RKO (cell line): ENCODE measurements around the gene CSNK1G1.
"Not testable (repeated sequence)": the region's sequence is repeated elsewhere in the genome, so short reads cannot be mapped to it uniquely, and the experiment has no call there.

Source experiments
- DNase-seq: peaks from one replicate; pipeline ENCODE4 v3.0.0-alpha.2; 2016; ENCODE audit warnings: low spot score

The CSNK1G1 gene

GRCh38 chr15:64355944-64356709, at the start of gene CSNK1G1:
Gene CSNK1G1 (minus strand): TSS chr15:64356173. CDS start chr15:64300499, 55,674 bp downstream.
- DNase-seq = peak; percentile 98

DNA sequence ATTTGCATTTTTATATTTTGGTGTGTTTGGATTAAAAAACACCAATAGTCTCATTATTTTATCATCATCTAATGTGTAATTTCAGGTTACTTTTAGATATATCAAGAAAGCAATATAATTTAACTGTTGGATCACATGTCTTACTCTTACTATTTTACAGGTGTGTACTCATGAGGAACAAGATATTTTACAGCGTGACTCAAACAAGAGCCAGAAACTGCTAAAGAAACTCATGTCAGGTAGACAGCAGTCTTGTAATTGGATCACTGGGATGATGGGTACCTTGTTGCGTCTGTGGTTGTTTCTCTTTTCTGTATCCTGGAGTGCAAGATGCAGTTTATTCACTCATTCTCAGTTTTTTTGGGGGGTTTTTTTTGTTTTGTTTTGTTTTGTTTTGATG, 44.6 kb upstream of the CSNK1G1 start:
- no peak for DNase-seq

GRCh38 chr15:64398575-64398974, 42.6 kb upstream of the CSNK1G1 start:
- DNase-seq = no peak

DNA sequence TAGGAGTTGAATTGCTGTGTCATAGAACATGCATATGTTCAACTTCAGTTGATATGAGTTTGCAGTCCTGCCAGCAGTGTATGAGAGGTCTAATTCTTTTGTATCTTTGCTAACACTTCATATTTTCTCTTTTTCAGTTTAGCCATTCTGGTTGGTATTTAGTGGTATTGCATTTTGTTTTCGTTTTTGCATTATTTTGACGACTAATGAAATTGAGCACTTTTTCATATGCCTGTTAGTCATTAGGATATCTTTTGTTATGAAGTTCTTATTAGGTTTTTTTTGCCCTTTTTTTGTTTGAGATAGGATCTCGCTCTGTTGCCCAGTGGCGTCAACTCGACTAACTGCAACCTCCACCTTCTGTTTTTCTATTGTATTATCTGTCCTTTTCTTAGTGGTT, 40.8 kb upstream of the CSNK1G1 start:
- DNase-seq = no peak

- not testable (repeated sequence) for DNase-seq
These were observed 36.5 kb upstream of the CSNK1G1 start for GRCh38 chr15:64392471-64392870.

DNA sequence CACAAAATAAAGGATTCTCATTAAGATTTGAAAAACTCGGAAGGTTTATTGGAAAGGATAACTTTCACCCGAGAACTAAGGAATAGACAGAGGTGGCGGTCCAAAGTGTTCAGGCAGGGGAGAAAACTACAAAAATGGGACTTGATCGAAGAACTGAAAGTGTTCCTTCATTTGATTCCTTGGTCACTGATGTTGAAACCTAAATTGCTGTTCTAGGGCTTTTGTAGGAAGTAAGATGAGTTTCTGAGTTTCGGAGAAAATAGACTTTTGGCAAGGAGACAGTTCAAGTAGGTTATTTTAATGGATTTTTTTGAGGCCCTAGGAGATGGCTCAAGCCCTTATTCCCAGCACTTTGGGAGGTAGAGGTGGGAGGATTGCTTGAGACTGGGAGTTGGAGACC, 33.1 kb upstream of the CSNK1G1 start:
- no peak for DNase-seq

- peak; percentile 98 for DNase-seq
These were observed 31.7 kb upstream of the CSNK1G1 start, which contains the start of gene TRIP4 for GRCh38 chr15:64387562-64388168. Gene TRIP4 (plus strand): TSS chr15:64387836. CDS start chr15:64387864, 28 bp downstream.

- DNase-seq = no peak
These were observed 30.3 kb upstream of the CSNK1G1 start for GRCh38 chr15:64386291-64386690.

GRCh38 chr15:64383760-64384159, 27.8 kb upstream of the CSNK1G1 start:
- no peak for DNase-seq

GRCh38 chr15:64381000-64381751, 25.2 kb upstream of the CSNK1G1 start, which contains the start of gene PCLAF:
Gene PCLAF (minus strand): TSS chr15:64381441. CDS start chr15:64381371, 70 bp downstream.
- peak; percentile 98 for DNase-seq

DNA sequence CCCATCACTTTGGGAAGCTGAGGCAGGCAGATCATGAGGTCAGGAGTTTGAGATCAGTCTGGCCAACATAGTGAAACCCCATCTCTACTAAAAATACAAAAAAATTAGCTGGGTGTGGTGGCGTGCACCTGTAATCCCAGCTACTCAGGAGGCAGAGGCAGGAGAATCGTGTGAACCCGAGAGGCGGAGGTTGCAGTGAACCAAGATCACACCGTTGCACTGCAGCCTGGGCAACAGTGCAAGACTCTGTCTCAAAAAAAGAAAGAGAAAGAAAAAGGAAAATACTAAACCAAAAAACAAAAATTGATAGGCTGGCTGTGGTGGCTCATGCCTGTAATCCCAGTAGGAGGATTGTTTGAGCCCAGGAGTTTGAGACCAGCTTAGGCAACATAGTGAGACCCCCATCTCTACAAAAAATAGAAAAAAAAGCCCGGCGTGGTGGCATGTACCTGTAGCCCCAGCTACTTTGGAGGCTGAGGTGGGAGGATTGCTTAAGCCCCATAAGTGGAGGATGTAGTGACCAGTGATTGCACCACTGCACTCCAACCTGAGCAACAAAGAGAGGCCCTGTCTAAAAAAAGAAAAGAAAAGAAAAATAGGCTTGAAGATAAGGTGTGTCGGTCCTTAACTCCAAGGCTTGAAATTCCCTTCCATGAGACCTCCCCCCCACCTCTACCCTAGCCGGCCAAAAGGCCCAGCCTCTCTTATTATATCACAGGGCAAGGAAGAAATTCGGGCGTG, 24.3 kb upstream of the CSNK1G1 start:
- DNase-seq = not testable (repeated sequence)

- peak; percentile 58 for DNase-seq
These were observed 23.4 kb upstream of the CSNK1G1 start for GRCh38 chr15:64379216-64379960.

- DNase-seq = no peak
These were observed 17.4 kb upstream of the CSNK1G1 start for GRCh38 chr15:64373360-64373759.

DNA sequence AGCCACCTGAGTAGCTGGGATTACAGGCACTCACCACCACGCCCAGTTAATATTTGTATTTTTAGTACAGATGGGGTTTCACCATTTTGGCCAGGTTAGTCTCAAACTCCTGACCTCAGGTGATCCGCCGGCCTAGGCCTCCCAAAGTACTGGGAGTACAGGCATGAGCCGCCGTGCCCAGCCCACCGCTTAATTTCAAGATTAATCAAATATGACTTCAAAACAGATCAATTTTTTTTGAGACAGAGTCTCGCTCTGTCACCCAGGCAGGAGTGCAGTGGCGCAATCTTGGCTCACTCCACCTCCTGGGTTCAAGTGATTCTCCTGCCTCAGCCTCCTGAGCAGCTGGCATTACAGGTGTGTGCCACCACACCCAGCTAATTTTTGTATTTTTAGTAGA, 15.4 kb upstream of the CSNK1G1 start:
- DNase-seq = not testable (repeated sequence)

DNA sequence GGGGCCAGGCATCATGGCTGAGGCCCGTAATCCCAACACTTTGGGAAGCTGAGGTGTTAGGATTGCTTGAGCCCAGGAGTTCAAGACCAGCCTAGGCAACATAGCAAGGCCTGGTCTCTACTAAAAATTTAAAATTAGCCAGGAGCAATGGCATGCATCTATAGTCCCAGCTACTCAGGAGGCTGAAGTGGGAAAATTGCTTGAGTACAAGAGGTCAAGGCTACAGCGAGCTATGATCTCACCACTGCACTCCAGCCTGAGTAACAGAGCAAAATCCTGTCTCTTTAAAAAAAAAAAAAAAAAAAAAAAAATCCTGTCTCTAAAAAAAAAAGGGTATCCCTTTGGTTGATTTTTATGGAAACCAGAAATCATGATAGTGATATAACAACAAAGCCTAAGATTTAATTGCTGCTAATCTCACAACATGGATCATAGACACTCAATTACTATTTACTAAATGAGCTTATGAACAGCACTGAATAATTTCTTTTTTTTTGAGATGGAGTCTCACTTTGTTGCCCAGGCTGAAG, 13.2 kb upstream of the CSNK1G1 start:
- DNase-seq = no peak

- DNase-seq = no peak
These were observed 5.3 kb upstream of the CSNK1G1 start for GRCh38 chr15:64361259-64361658.

- DNase-seq = no peak
These were observed 702 bp upstream of the CSNK1G1 start for GRCh38 chr15:64356710-64357040.

- peak; percentile 40 for DNase-seq
These were observed 527 bp downstream of the CSNK1G1 start for GRCh38 chr15:64355348-64355943.

DNA sequence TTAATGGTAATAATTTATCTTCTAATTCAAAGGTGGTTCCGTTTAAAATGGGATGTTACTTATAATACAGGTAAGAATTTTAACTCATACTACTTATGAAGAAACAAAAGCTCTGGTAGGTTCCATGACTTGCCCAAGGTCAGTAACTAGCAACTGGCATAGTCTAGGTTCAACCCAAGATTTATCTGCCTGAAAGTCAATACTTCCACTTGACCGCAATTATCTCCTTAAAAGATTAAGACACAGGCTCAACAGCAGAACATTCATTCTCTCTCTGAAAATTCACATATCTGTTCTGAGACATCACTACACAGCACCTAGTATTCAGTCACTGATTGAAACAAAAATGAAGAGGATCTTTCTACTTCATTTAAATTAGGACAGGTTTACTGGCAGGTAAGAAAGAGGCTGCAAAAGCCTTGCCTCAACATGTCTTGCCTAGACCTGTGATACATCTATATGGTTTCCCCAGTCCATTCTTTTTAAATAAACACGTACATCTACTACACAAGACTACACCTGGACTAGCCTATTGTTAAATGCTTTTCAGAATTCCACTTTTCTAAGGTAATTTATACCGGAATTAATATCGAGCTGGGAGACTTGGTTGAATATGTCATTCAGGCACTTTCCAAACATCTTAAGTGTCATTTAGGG, 1.2 kb downstream of the CSNK1G1 start:
- DNase-seq = no peak

DNA sequence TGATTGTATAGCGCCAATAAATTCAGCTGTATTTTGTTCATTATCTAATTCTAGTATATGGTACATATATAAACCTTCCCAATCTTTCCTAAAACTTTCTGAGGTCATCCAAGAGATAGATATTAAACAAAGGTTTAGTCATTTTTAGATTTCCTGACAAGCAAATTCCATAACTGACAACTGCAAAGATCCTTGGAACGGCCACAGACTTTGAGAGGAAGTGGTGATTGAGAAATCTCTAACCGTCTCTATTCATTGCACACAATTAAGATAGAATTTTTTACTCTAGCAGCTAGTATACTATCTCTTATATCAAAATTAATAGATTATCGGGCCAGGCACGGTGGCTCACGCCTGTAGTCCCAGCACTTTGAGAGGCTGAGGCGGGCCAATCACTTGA, 4.7 kb downstream of the CSNK1G1 start:
- DNase-seq = no peak
